K562 (cell line): ENCODE measurements around the gene TRIM33. TPM values are rescaled to one million over a fixed set of nuclear protein-coding genes. Genes with fewer than 3 reads are reported as not detected.

Source experiments
- ARID1B ChIP-seq: fragments of 450-650 bp; IDR thresholded peaks from 2 replicates; pipeline ENCODE4 v1.6.1; 2016; ENCODE audit warnings: antibody characterized with exemption, mild to moderate bottlenecking, inconsistent platforms
- DPF2 ChIP-seq: fragments of 450-650 bp; IDR thresholded peaks from 2 replicates; pipeline ENCODE4 v1.6.1; 2016
- ESRRA ChIP-seq: fragments of 450-650 bp; IDR thresholded peaks from 2 replicates; pipeline ENCODE4 v1.6.1; 2014; ENCODE audit warnings: low read depth, mild to moderate bottlenecking, moderate library complexity, borderline replicate concordance
- ESRRB ChIP-seq: fragments of 250-450 bp; sonication (Bioruptor Pico); IDR thresholded peaks from 2 replicates; pipeline ENCODE4 v1.5.0; 2020; ENCODE audit warnings: mild to moderate bottlenecking, moderate library complexity, borderline replicate concordance
- FOSL1 ChIP-seq: fragments of 200-800 bp; sonication (Bioruptor generic); conservative IDR thresholded peaks from 2 replicates; pipeline ENCODE4 v1.6.1; 2016; ENCODE audit warnings: missing genetic modification characterization, missing compliant biosample characterization
- FOXK2 ChIP-seq, 2 experiments: fragments of 450-650 bp; IDR thresholded peaks in 1 of 2; conservative IDR thresholded peaks in 1 of 2; 2 replicates each; pipeline ENCODE4 v1.6.1; 2016; ENCODE audit warnings: low read depth in 2 of 2, mild to moderate bottlenecking in 1 of 2
- JUN ChIP-seq, 2 experiments: sonication (generic) in 1 of 2; formaldehyde crosslinking in 1 of 2; IDR thresholded peaks; 2 replicates each; pipeline versions ENCODE4 v1.6.1 to v1.8.0; 2012 to 2022; ENCODE audit warnings: borderline replicate concordance in 2 of 2, mild to moderate bottlenecking in 2 of 2, improper control_type of control experiment in 1 of 2, low read depth in 1 of 2, low read length in 1 of 2, missing genetic modification reagents in 1 of 2
- MECOM ChIP-seq: fragments of 250-450 bp; sonication (Bioruptor Pico); IDR thresholded peaks from 2 replicates; pipeline ENCODE4 v1.8.0; 2022; ENCODE audit warnings: inconsistent platforms
- PTRF ChIP-seq: fragments of 450-650 bp; IDR thresholded peaks from 2 replicates; pipeline ENCODE4 v1.6.1; 2016; ENCODE audit warnings: mild to moderate bottlenecking, missing genetic modification characterization, missing compliant biosample characterization
- PYGO2 ChIP-seq: fragments of 450-650 bp; IDR thresholded peaks from 2 replicates; pipeline ENCODE4 v1.6.1; 2016; ENCODE audit warnings: mild to moderate bottlenecking, missing genetic modification characterization, moderate library complexity, missing compliant biosample characterization
- TARDBP ChIP-seq: fragments of 450-650 bp; IDR thresholded peaks from 2 replicates; pipeline ENCODE4 v1.6.1; 2016
- TRIM28 ChIP-seq: fragments of 450-650 bp; IDR thresholded peaks from 2 replicates; pipeline ENCODE4 v1.6.1; 2017
- ZC3H11A ChIP-seq: IDR thresholded peaks from 2 replicates; pipeline ENCODE4 v1.6.1; 2012; ENCODE audit warnings: low read depth, low read length, improper control_type of control experiment
- ZNF24 ChIP-seq: fragments of 450-650 bp; IDR thresholded peaks from 2 replicates; pipeline ENCODE4 v1.6.1; 2016
- polyA plus RNA-seq, 8 experiments: library from polyadenylated mRNA; depleted of rRNA in 4 of 8; stranded (reverse) in 5 of 8; unstranded in 3 of 8; fragments of >200 nt; fragmentation: Nextera tagmentation in 2 of 8; fragmentation: Illumina TruSeq in 1 of 8; extraction: Ambion mirVana in 2 of 8; extraction: Trizol in 1 of 8; gene quantifications; 2 replicates each; pipeline versions ENCODE4 v1.2.1 to v1.2.3, GENCODE V29; 2011 to 2014; ENCODE audit warnings: inconsistent platforms in 1 of 8, missing spikeins in 1 of 8
- total RNA-seq, 7 experiments: library from RNA; depleted of rRNA in 6 of 7; stranded (reverse); fragments of >200 nt in 6 of 7; fragmentation: Illumina TruSeq in 2 of 7; extraction: Trizol in 2 of 7; gene quantifications; 2 replicates each; pipeline versions ENCODE4 v1.2.1 to v1.2.3, GENCODE V29; 2011 to 2021; ENCODE audit warnings: low replicate concordance in 1 of 7
- TF ChIP-seq, protein P1 (sequence below): IDR thresholded peaks from 2 replicates; pipeline ENCODE4 v1.6.1; 2011; ENCODE audit warnings: borderline replicate concordance, low read depth, mild to moderate bottlenecking, moderate library complexity, low read length; ENCODE audit not compliant: insufficient read depth, poor library complexity, severe bottlenecking
- TF ChIP-seq, protein P2 (sequence below): fragments of 250-450 bp; sonication (Bioruptor Pico); IDR thresholded peaks from 2 replicates; pipeline ENCODE4 v1.5.0; 2021; ENCODE audit warnings: mild to moderate bottlenecking, borderline replicate concordance
- TF ChIP-seq, protein P3 (sequence below): fragments of 250-450 bp; sonication (Bioruptor Pico); IDR thresholded peaks from 2 replicates; pipeline ENCODE4 v1.8.0; 2022; ENCODE audit warnings: inconsistent platforms
- TF ChIP-seq, protein P4 (sequence below): fragments of 450-650 bp; IDR thresholded peaks from 2 replicates; pipeline ENCODE4 v1.6.1; 2016
- TF ChIP-seq, protein P5 (sequence below), 2 experiments: fragments of 450-650 bp in 1 of 2; sonication (generic) in 1 of 2; formaldehyde crosslinking in 1 of 2; IDR thresholded peaks in 1 of 2; conservative IDR thresholded peaks in 1 of 2; 2 replicates each; pipeline versions ENCODE4 v1.6.1 to v1.8.1; 2016 to 2023; ENCODE audit warnings: mild to moderate bottlenecking in 2 of 2, moderate library complexity in 2 of 2, inconsistent platforms in 1 of 2, missing genetic modification reagents in 1 of 2

The TRIM33 gene
- total and polyA plus RNA-seq, 9 of the 15 experiments (the other 6 are each of a cell fraction or from before 2014, with no cell fraction given), result 9.3 to 58.4 (median 40.2) TPM

DNA sequence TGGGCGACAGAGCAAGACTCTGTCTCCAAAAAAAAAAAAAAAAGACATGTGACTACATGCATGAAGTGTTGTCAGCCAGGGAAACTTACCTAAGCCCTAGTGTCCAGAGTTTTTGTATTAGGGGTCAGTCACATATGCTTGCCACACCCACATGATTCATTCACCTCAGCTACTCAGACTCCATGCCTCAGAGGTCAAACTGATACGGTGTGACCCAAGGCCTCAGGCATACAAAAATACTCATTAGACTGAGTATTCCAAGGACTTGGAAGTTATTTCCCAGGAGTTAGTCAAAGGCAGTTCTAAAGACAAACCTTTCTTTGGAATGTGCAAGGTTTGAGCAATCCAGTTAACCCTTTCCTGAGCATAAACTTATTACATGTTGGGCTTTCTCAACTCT lies 6.3 kb upstream of the TRIM33 start (continued):
- peak; percentile 62; the same call in 1 of the 2 replicates for TF ChIP-seq TRIM28
- TF ChIP-seq, protein P1, sequence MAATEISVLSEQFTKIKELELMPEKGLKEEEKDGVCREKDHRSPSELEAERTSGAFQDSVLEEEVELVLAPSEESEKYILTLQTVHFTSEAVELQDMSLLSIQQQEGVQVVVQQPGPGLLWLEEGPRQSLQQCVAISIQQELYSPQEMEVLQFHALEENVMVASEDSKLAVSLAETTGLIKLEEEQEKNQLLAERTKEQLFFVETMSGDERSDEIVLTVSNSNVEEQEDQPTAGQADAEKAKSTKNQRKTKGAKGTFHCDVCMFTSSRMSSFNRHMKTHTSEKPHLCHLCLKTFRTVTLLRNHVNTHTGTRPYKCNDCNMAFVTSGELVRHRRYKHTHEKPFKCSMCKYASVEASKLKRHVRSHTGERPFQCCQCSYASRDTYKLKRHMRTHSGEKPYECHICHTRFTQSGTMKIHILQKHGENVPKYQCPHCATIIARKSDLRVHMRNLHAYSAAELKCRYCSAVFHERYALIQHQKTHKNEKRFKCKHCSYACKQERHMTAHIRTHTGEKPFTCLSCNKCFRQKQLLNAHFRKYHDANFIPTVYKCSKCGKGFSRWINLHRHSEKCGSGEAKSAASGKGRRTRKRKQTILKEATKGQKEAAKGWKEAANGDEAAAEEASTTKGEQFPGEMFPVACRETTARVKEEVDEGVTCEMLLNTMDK, result no peak
- TF ChIP-seq FOXK2 (conservative IDR thresholded peaks at IDR 0.05 in 1 of 2, IDR thresholded peaks at IDR 0.05 in 1 of 2; ENCODE audit: low read depth in 2 of 2), result no peak
- TF ChIP-seq TARDBP, result no peak
- TF ChIP-seq ARID1B, result peak; percentile 50
- TF ChIP-seq, protein P2, sequence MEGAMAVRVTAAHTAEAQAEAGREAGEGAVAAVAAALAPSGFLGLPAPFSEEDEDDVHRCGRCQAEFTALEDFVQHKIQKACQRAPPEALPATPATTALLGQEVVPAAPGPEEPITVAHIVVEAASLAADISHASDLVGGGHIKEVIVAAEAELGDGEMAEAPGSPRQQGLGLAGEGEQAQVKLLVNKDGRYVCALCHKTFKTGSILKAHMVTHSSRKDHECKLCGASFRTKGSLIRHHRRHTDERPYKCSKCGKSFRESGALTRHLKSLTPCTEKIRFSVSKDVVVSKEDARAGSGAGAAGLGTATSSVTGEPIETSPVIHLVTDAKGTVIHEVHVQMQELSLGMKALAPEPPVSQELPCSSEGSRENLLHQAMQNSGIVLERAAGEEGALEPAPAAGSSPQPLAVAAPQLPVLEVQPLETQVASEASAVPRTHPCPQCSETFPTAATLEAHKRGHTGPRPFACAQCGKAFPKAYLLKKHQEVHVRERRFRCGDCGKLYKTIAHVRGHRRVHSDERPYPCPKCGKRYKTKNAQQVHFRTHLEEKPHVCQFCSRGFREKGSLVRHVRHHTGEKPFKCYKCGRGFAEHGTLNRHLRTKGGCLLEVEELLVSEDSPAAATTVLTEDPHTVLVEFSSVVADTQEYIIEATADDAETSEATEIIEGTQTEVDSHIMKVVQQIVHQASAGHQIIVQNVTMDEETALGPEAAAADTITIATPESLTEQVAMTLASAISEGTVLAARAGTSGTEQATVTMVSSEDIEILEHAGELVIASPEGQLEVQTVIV (CRISPR knock-in tag), result no peak
- no peak for TF ChIP-seq PTRF
- peak; percentile 55; the same call in 1 of the 2 replicates for TF ChIP-seq DPF2
- TF ChIP-seq FOSL1 (tag), result peak; percentile 76
- TF ChIP-seq, protein P3, sequence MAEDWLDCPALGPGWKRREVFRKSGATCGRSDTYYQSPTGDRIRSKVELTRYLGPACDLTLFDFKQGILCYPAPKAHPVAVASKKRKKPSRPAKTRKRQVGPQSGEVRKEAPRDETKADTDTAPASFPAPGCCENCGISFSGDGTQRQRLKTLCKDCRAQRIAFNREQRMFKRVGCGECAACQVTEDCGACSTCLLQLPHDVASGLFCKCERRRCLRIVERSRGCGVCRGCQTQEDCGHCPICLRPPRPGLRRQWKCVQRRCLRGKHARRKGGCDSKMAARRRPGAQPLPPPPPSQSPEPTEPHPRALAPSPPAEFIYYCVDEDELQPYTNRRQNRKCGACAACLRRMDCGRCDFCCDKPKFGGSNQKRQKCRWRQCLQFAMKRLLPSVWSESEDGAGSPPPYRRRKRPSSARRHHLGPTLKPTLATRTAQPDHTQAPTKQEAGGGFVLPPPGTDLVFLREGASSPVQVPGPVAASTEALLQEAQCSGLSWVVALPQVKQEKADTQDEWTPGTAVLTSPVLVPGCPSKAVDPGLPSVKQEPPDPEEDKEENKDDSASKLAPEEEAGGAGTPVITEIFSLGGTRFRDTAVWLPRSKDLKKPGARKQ, result no peak
- TF ChIP-seq MECOM (CRISPR knock-in tag), result no peak
- TF ChIP-seq, protein P4, sequence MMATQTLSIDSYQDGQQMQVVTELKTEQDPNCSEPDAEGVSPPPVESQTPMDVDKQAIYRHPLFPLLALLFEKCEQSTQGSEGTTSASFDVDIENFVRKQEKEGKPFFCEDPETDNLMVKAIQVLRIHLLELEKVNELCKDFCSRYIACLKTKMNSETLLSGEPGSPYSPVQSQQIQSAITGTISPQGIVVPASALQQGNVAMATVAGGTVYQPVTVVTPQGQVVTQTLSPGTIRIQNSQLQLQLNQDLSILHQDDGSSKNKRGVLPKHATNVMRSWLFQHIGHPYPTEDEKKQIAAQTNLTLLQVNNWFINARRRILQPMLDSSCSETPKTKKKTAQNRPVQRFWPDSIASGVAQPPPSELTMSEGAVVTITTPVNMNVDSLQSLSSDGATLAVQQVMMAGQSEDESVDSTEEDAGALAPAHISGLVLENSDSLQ, result no peak; the same call in 1 of the 2 replicates
- no peak for TF ChIP-seq ESRRB (CRISPR knock-in tag)
- TF ChIP-seq ZC3H11A, result no peak
- no peak for TF ChIP-seq ZNF24
- TF ChIP-seq JUN (IDR thresholded peaks at IDR 0.05; ENCODE audit: borderline replicate concordance, low read depth, low read length), result peak; percentile 55; the same call in 1 of the 2 replicates
- TF ChIP-seq JUN (CRISPR knock-in tag; IDR thresholded peaks at IDR 0.05; ENCODE audit: borderline replicate concordance), result no peak
- TF ChIP-seq PYGO2 (tag), result no peak
- TF ChIP-seq ESRRA, result peak; percentile 46; the same call in 1 of the 2 replicates
- TF ChIP-seq, protein P5, sequence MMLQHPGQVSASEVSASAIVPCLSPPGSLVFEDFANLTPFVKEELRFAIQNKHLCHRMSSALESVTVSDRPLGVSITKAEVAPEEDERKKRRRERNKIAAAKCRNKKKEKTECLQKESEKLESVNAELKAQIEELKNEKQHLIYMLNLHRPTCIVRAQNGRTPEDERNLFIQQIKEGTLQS (IDR thresholded peaks at IDR 0.05), result peak; percentile 41; the same call in 1 of the 2 replicates
- TF ChIP-seq, protein P5 (CRISPR knock-in tag; conservative IDR thresholded peaks at IDR 0.05), result no peak
